GM19239 (cell line): ENCODE results near the gene ALPP.
"Not testable (repeated sequence)": the region's sequence is repeated elsewhere in the genome, so short reads cannot be mapped to it uniquely, and the experiment has no call there.

ENCODE experiments used
- DNase-seq: peaks from one replicate; pipeline ENCODE4 v3.0.0; 2011; ENCODE audit warnings: low spot score; ENCODE audit not compliant: insufficient read length
- FAIRE-seq: peaks from 2 replicates; lab custom pipeline; 2011; peaks lifted over from hg19 to GRCh38; lab: Jason Lieb, UNC

The ALPP gene

DNA sequence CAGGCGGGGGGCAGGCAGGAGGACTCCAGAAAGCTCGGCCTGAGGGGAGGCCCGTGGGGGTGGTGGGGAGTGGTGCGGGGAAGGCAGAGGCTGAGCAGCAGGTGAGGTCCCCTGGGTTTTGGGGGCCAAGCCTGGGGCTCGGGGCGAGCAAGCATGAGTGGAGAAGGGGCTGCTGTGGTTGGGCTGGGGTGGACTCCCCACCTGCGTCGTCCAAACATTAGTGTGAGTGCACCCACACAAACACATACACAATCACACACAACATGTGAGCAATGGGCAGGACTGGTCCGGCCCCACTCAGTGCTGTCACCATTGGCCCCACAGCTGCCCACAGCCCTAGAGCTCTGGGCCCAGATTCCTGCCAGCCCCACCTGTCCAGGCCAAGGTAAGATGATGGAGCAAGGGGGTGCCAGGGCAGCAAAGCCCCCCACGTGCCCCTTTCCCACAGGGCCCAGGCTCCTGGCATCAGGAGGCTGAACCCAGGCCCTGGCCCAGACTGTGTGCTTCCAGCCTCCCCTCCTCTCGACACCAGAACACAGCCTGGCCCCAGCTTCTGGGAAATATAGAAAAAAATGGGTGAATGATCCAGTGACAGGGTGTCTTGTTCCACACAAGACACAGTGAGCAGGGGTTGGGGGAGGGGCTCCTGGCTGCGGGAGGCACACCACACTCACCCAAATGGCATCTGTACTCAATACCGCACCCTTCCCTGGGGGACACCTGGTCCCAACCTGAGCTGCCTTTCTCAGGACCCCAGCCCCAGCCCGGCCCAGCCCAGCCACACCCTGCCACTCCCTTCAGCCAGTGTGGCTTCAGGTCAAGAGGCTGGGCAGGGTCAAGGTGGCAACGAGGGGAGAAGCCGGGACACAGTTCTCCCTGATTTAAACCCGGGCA lies 463 bp upstream of the ALPP start:
- no peak for DNase-seq

DNA sequence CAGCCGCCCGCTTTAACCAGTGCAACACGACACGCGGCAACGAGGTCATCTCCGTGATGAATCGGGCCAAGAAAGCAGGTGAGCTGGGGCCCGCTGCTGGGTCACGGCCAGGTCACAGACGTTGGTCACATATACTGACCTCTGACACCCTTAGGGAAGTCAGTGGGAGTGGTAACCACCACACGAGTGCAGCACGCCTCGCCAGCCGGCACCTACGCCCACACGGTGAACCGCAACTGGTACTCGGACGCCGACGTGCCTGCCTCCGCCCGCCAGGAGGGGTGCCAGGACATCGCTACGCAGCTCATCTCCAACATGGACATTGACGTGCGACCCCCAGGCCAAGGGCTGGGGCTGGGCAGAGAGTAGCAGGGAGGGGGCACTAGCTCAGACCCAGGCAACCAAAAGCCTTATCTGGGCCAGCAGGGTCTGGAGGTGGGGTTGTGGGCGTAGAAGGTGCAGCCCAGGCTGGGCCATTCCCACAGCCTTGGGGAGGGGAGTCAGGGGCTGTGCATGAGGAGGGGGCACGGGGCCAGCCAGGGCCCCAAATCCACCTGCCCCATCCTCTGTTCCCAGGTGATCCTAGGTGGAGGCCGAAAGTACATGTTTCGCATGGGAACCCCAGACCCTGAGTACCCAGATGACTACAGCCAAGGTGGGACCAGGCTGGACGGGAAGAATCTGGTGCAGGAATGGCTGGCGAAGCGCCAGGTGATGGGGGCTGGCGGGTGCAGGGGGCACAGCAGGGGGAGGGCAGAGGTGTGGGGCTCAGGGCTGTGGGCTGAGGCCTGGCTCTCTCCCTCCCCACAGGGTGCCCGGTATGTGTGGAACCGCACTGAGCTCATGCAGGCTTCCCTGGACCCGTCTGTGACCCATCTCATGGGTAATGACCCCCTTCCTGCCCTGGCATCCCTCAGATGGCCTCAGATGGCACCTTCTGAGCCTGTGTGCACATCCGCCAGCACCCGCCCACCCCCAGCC lies 1.3 kb downstream of the ALPP start:
- not testable (repeated sequence) for FAIRE-seq, DNase-seq

More for the DNA sequence above, 463 bp upstream of the ALPP start:
- no peak for FAIRE-seq

DNA sequence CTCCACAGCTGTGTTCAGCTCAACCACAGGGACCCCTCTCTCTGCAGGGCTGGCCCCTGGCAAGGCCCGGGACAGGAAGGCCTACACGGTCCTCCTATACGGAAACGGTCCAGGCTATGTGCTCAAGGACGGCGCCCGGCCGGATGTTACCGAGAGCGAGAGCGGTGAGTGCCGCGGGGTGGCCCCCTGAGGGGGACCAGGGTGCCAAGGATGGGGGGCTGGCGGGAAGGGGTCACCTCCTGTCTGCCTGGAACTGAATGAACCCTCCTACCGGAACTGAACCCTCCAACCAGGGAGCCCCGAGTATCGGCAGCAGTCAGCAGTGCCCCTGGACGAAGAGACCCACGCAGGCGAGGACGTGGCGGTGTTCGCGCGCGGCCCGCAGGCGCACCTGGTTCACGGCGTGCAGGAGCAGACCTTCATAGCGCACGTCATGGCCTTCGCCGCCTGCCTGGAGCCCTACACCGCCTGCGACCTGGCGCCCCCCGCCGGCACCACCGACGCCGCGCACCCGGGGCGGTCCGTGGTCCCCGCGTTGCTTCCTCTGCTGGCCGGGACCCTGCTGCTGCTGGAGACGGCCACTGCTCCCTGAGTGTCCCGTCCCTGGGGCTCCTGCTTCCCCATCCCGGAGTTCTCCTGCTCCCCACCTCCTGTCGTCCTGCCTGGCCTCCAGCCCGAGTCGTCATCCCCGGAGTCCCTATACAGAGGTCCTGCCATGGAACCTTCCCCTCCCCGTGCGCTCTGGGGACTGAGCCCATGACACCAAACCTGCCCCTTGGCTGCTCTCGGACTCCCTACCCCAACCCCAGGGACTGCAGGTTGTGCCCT lies 2.9 kb downstream of the ALPP start:
- FAIRE-seq, DNase-seq: not testable (repeated sequence)

DNA sequence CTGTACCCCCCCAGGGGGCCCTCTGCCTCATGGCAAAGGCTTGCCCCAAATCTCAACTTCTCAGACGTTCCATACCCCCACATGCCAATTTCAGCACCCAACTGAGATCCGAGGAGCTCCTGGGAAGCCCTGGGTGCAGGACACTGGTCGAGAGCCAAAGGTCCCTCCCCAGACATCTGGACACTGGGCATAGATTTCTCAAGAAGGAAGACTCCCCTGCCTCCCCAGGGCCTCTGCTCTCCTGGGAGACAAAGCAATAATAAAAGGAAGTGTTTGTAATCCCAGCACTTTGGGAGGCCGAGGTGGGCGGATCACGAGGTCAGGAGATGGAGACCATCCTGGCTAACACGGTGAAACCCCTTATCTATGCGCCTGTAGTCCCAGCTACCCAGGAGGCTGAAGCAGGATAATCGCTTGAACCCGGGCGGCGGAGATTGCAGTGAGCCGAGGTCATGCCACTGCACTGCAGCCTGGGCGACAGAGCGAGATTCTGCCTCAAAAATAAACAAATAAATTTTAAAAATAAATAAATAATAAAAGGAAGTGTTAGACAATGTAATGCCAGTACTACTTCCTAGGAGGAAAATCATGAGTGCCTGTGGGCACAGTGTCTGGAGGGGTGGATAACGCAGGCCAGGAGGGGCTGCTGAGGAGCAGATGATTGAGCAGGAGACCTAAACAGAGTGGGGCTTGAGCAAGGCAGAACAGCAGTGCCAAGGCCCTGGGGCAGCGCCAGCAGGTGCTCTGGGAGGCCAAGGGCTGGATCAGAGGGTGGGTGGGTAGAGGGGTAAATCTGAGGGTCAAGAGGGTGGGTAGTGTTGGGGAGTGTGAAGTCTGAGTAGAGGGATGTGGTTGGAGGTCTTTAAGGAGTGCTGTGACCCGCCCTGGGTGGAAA lies 4.0 kb downstream of the ALPP start:
- no peak for FAIRE-seq

DNA sequence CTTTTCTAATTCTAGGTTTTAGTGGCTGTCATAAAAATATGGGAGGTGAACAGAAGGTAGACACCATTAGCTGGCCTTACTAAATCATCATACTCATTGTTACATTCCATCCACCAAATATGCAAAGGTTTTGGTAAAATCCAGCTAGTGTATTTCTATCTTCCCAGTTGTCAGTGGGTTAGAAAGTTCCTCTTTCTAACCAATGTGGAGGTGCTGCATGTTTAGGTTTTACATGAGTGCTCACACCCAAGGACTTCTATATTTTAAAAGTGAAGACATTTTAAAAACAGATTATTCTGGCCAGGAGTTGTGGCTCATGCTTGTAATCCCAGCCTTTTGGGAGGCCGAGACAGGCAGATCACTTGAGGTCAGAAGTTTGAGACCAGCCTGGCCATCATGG lies 5.9 kb downstream of the ALPP start:
- FAIRE-seq (no peak), DNase-seq (no peak)

More for the DNA sequence above, 4.0 kb downstream of the ALPP start:
- DNase-seq, result no peak

DNA sequence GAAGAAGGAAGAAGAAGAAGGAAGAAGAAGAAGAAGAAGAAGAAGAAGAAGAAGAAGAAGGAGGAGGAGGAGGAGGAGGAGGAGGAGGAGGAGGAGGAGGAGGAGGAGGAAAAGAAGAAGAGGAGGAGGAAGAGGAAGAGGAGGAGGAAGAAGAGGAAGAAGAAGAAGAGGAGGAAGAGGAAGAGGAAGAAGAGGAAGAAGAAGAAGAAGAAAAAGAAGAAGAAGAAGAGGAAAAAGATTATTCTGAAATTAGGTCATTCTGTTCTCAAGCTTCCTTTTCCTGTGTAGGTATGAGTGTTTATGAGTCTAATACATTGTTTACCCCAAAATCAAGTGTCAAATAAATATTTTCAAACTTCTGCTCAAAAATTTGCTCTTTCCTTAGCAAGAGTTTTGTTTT lies 6.5 kb downstream of the ALPP start:
- FAIRE-seq, DNase-seq: not testable (repeated sequence)

DNA sequence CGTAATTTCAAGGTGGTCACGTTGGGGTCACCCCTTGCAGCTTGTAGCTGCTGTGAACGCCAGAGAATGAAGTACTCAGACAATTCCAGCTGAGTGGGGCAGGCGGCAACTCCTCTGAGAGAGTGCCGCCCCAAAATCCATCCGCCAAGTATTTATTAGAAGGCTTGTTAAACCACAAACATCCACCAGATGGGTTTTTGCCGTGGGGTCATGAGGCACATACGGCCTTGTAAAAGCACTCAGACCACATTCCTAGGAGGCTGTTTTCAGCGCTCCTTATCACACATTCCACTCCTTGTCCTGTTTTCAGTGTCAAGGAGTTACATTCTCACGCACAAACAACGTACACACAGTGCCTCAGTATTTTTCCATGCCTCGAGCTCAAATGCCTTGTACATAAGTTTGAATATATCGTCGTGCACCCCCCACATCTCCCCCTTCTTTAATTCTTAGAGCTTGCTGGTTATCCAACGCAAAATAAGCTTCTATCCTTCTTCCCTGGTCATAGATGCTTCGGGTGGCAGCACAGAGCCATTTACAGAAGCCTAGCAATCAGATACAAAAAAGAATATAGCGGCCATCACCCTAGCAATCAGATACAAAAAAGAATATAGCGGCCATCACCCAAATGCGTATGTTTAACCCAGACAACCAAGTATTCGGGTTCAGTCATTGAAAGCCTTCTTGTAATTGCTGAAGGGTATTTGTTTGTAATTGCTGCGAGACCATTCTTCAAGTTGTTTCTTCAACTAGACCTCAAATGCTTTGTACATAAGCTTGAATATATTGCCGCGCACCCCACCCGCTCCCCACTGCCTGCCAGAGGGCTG lies 7.3 kb downstream of the ALPP start:
- FAIRE-seq (no peak), DNase-seq (no peak)

DNA sequence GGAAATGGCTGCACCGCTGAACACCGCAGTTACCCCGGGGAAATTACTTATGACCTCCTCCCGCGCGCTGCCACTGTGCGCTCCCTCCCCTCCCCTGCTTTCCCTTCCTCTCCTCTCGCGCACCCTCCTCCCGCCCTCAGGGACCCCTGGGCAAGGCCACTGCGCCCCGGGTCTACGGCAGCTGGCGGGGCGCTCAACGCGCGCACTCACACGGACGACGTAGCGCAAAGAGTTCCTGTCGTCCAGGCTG lies 7.9 kb downstream of the ALPP start:
- DNase-seq (no peak), FAIRE-seq (no peak)

DNA sequence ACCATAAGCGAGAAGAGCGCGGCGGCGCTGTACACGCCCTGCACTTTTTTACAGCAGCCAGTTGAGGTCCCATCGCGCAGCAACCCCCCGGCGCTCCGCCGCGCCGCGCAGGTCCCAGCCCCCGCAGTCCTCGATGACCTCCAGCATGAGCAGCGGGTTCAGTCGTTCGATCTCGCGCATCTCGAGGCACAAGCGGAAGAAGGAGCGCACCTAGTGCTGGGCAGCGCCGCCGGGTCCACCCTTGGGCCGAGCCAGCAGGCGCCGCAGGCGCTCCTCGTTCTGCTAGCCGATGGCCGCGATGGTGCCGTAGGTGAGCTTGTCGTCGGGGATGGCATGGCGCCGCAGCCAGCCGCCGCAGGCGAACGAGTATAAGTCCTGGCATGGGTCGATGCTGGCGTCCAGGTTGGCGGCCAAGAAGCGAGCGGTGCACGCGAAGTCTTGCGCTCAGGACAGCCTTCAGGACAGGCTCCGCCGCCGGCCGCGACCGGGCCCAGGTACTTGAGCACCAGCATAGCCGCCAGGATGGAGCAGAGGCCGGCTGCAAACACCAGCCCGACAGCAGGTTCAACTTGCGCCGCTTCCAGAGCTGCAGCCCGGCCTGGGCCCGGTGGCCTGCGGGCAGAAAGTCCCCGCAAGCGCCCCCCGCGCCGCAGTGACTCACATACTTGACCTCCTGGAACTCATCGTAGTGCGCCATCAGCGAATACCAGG lies 8.3 kb downstream of the ALPP start:
- DNase-seq, result no peak

DNA sequence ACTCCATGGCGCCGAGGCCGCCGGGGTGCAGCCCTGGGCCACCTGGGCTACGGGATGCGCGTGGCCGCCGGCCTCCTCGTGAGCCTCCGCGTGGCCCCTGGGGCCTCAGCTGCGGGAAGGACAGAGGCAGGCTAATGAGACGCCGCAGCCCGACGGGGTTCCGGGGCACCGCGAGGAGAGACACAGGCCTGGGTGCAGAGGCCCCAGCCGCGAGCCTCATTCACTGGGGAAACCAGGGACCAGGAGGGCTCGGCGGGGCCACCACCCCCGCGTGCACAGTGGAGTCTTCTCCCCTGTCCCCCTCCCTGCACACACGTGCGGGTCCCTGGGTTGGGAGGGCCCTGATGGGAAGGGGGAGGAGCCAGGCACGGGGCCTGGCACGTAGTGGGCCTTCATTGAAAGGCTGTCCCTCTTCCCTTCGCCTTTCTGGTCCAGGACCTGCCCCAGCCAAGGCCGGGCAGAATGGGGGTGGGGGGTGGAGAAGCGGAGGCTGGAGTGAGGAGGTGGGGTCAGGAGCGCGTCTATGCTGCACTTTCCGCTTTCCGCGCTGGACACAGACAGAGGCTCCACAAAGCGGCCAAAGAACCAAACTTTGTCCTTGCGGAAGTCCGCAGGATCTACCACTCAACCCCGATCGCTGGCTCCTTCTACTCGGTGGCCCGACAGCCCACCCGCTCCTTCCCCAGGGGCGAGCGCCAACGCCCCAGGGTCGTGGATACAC lies 9.1 kb downstream of the ALPP start:
- DNase-seq (no peak), FAIRE-seq (no peak)

More for the DNA sequence above, 8.3 kb downstream of the ALPP start:
- no peak for FAIRE-seq

DNA sequence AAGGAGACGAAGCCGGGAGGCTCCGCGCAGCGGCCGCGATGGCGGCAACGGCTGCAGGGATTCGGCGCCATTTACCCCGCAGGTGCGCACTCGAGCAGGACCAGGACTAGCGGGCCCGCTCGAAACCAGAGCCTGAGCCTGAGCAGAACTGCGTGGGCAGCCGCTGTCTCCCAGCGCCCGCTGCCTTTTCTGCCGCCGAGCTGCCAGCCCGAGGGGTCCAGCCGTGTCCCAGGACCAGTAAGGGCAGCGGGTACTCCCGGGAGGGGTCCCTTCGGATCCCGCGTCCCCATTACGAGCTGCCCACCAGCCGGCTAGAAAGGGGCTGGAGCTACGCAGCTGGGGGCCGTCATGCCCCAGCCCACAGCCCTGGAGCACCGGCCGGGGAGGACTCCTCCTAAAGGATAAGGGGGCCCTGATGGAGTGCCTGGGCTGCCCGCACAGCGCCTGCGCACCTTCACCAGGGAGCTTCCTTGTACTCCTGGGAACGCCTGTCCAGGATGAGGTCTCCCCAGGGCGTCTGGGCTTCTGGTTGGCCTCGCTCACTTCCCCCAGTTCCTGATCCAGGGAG lies 9.9 kb downstream of the ALPP start:
- no peak for DNase-seq
- FAIRE-seq, result no peak

DNA sequence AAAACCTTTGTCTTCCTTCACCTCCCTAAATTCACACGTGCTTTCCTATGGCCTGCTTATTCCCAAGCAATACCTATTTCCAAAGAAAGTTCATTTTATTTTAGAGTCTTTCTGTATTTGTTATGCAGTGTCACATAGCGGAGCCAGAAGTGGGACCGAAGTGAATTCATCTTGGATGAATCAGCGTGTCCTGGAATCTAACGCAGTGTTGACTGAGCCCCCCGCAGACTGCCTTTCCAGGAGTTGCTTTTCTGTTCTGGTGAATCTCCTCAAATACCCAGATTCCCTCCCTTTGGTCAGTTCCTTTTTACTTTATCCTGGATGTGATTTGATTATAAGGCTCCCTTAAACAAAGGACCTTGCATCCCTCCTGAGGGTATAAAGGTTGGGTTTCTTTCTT lies 10.8 kb downstream of the ALPP start:
- FAIRE-seq (no peak), DNase-seq (no peak)

DNA sequence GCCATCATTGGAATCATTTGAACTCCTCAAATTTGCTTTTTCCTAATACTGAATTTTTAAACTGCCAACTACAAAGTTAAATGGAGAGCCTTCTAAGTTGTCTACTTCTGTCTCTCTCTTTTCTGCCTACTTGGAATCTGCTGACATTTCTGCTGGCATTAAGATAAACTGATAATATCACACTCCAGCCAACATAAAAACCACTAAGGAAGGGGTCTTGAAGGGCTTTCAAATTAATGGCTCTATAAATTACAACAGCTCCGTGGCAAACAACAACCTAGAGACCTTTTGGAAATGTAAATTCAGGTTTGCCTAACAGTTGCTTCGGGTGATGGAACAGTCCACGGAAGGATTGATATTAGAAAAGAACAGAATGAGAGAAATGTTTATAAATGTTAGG lies 12.1 kb downstream of the ALPP start:
- FAIRE-seq, result no peak
- no peak for DNase-seq

DNA sequence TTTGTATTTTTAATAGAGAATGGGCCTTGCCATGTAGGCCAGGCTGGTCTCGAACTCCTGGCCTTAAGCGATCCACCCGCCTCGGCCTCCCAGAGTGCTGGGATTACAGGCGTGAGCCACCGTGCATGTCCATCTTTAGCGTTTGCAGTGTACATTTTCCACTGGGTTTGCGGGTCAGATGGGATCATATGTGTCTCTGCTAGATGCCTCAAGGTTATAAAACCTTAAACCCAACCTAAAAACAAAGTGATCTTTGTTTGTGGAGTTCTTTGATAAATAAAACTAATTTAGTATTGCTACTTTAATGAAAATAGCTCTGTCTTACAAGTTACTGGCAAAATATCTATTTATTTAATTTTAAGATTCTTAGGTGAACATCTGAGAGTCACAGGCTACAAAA lies 15.0 kb downstream of the ALPP start:
- FAIRE-seq (no peak), DNase-seq (no peak)

DNA sequence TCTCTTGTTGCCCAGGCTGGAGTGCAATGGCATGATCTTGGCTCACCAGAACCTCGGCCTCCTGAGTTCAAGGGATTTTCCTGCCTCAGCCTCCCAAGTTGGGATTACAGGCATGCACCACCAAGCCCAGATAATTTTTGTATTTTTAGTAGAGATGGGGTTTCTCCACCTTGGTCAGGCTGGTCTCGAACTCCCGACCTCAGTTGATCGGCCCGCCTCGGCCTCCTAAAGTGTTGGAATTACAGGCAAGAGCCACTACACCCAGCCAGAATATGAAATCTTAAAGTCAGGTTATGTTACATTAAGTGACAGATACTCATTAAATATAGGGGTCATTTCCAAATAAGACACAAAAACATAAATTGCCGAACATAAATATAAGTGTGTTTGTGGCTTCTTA lies 15.9 kb downstream of the ALPP start:
- not testable (repeated sequence) for DNase-seq, FAIRE-seq

DNA sequence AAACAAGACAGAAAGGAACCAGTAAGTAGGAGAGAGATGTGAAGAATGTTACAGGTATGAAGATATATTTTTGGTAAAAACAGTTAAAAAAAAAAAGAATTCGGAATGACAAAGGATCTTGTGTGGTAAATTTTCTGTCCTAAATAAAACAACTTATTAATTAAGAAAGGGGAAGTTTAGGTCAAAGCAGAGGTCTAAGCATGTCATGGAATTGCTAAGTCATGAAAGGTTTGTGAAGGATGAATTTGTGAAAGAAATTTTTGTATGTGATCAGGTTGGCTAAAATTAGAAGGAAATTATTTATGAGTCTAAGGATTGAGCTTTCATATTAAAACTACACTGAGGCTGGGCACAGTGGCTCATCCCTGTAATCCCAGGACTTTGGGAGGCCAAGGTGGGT lies 17.0 kb downstream of the ALPP start:
- FAIRE-seq, result no peak
- DNase-seq, result no peak

DNA sequence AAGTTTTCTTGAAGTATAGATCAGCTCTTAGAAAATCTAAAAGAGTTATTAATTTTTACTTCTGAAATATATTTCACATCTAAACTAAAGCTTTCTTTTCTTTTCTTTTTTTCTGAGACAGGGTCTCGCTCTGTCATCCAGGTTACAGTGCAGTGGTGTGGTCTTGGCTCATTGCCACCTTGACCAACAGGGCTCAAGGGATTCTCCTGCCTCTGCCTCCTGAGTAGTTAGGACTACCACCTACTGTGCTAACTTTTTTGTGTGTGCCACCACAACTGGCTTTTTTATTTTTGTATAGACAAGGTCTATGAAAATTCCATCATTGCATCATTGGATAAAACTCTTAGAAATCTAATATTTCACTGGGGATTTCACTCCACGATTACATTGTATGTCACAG lies 18.1 kb downstream of the ALPP start:
- FAIRE-seq (no peak), DNase-seq (no peak)
